Fibroblast of lung (primary cell): ENCODE data around the gene ARMC2.

Source experiments
- EZH2 ChIP-seq: IDR thresholded peaks from 2 replicates; pipeline ENCODE4 v1.5.1; 2012; ENCODE audit warnings: low read length, control low read depth, mild to moderate bottlenecking; ENCODE audit errors: missing control alignments
- TF ChIP-seq, protein P1 (sequence below), 2 donors: IDR thresholded peaks in 1 of 2; conservative IDR thresholded peaks in 1 of 2; 1 replicate in 1 of 2; 2 replicates in 1 of 2; pipeline ENCODE4 v1.5.1; 2011 to 2012; ENCODE audit warnings: low read length in 2 of 2, control low read depth in 1 of 2, inconsistent platforms in 1 of 2, low read depth in 1 of 2, mild to moderate bottlenecking in 1 of 2

DNA sequence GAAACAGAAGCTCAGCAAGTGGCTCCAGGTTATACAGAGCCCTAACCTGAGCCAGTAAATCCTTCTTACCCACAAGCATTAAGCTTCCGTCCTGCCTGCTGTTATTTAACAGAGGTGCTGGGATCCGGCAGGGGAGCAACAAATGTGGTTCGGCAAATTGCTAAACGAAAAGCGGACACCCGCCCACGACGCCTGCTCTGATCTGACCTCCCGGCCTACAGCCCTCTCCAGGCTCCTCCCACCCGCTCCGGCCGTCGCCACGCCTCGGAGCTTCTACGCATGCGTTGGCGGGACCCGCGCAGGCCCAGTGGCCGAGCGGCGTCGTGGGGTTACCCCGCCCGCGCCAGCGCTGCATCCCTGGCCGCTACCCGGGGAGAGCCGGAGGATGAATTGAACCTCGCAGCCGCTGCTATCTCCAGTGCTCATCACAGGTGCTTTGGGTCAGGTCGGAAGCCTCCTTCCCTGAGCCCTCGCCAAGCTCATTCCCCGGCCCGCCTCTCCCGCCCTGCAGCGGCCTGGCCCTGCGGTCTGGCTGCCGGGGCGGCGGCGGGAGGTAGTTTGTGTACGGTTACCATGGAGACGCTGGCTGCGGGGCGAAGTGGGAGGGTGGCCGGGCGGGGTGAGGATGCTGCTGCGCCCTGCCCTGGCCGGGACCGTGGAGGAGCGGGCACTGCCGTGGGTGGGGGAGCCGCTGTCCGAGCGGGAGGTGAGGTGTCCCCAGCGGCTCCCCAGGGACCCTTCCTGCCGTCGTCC is at the start of gene ARMC2:
- TF ChIP-seq, protein P1, sequence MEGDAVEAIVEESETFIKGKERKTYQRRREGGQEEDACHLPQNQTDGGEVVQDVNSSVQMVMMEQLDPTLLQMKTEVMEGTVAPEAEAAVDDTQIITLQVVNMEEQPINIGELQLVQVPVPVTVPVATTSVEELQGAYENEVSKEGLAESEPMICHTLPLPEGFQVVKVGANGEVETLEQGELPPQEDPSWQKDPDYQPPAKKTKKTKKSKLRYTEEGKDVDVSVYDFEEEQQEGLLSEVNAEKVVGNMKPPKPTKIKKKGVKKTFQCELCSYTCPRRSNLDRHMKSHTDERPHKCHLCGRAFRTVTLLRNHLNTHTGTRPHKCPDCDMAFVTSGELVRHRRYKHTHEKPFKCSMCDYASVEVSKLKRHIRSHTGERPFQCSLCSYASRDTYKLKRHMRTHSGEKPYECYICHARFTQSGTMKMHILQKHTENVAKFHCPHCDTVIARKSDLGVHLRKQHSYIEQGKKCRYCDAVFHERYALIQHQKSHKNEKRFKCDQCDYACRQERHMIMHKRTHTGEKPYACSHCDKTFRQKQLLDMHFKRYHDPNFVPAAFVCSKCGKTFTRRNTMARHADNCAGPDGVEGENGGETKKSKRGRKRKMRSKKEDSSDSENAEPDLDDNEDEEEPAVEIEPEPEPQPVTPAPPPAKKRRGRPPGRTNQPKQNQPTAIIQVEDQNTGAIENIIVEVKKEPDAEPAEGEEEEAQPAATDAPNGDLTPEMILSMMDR (conservative IDR thresholded peaks at IDR 0.05 in 1 of 2, IDR thresholded peaks at IDR 0.05 in 1 of 2; ENCODE audit: low read depth in 1 of 2, low read length in 2 of 2): no peak
- TF ChIP-seq EZH2: no peak
